Endodermal cell (in vitro differentiated cells): ENCODE data around the gene LRRFIP1. TPM values are rescaled to one million over a fixed set of nuclear protein-coding genes. Genes with fewer than 3 reads are reported as not detected.

Experiments
- DNase-seq: peaks from one replicate; pipeline ENCODE4 v3.0.0-alpha.2; 2017
- H3K27ac ChIP-seq: 2 replicates; pipeline ENCODE4 v1.5.1; 2013; ENCODE audit warnings: mild to moderate bottlenecking, low read depth, low read length, moderate library complexity
- H3K27me3 ChIP-seq: 2 replicates; pipeline ENCODE4 v1.6.1; 2013; ENCODE audit warnings: mild to moderate bottlenecking, low read length, moderate library complexity; ENCODE audit not compliant: insufficient read depth, control insufficient read depth, poor library complexity, severe bottlenecking
- H3K36me3 ChIP-seq: 2 replicates; pipeline ENCODE4 v1.7.0; 2013; ENCODE audit warnings: mild to moderate bottlenecking, low read length, moderate library complexity; ENCODE audit not compliant: control insufficient read depth, insufficient read depth
- H3K4me1 ChIP-seq: one replicate; pipeline ENCODE4 v1.7.0; 2013; ENCODE audit warnings: low read length; ENCODE audit not compliant: control insufficient read depth, insufficient read depth
- H3K4me3 ChIP-seq: 2 replicates; pipeline ENCODE4 v1.5.1; 2013; ENCODE audit warnings: mild to moderate bottlenecking, low read length, moderate library complexity
- H3K9ac ChIP-seq: 2 replicates; pipeline ENCODE4 v1.6.1; 2013; ENCODE audit warnings: mild to moderate bottlenecking, low read length, moderate library complexity; ENCODE audit not compliant: poor library complexity, severe bottlenecking; ENCODE audit errors: extremely low read depth
- H3K9me3 ChIP-seq: 2 replicates; pipeline ENCODE4 v1.6.1; 2013; ENCODE audit warnings: mild to moderate bottlenecking, low read length, moderate library complexity; ENCODE audit not compliant: control insufficient read depth
- H3K27ac Mint-ChIP-seq: 2 replicates; pipeline ENCODE4 v1.8.0; 2020; ENCODE audit warnings: mixed read lengths
- H3K27me3 Mint-ChIP-seq: 2 replicates; pipeline ENCODE4 v1.8.0; 2021; ENCODE audit warnings: mild to moderate bottlenecking, mixed read lengths; ENCODE audit not compliant: insufficient read depth
- H3K36me3 Mint-ChIP-seq: 2 replicates; pipeline ENCODE4 v1.8.0; 2020; ENCODE audit warnings: low read depth, mixed read lengths
- H3K4me1 Mint-ChIP-seq: 2 replicates; pipeline ENCODE4 v1.8.0; 2020; ENCODE audit warnings: mixed read lengths
- H3K4me3 Mint-ChIP-seq: 2 replicates; pipeline ENCODE4 v1.8.0; 2020; ENCODE audit warnings: mild to moderate bottlenecking, moderate library complexity, mixed read lengths
- H3K9me3 Mint-ChIP-seq: 2 replicates; pipeline ENCODE4 v1.8.0; 2020; ENCODE audit warnings: mild to moderate bottlenecking, mixed read lengths
- WGBS, 2 experiments: methylation state at CpG; one replicate each; pipeline versions ENCODE4 v1.1.5 to v1.1.7; 2013; ENCODE audit warnings: missing lambda C conversion rate in 2 of 2, mixed read lengths in 1 of 2; ENCODE audit not compliant: insufficient coverage in 1 of 2, insufficient read length in 1 of 2; 5-methylcytosine and 5-hydroxymethylcytosine counted together
- total RNA-seq, 2 donors: library from RNA; stranded (reverse); fragmentation: NEBNext Ultra II Directional in 1 of 2; extraction: Animal tissue kit (Norgen Biotek cat#: 25700) in 1 of 2; gene quantifications; 2 replicates in 1 of 2; 3 replicates in 1 of 2; pipeline ENCODE4 v1.2.1, GENCODE V29; 2021
- TF ChIP-seq, protein P1 (sequence below): fragments of 200-600 bp; sonication (generic); conservative IDR thresholded peaks from 2 replicates; pipeline ENCODE4 v1.5.0; 2021; ENCODE audit warnings: antibody characterized with exemption, mild to moderate bottlenecking

Gene LRRFIP1
- total RNA-seq, 2 donors from 2014 or later, result 102 to 132 TPM

GRCh38 chr2:237712477-237713377 is 85.3 kb downstream of the LRRFIP1 start:
- peaks cover 68% of the 10 kb centered on the region for H3K36me3 ChIP-seq
- H3K4me1 ChIP-seq, result no peaks in the 10 kb centered on the region
- Mint-ChIP-seq H3K27me3 (no peaks in the 10 kb centered on the region), H3K4me3 (no peak overlapping the region), H3K9me3 (no peaks in the 10 kb centered on the region), H3K27ac (no peak overlapping the region), H3K36me3 (peaks cover 22% of the 10 kb centered on the region), H3K4me1 (peaks cover 15% of the 10 kb centered on the region)
- DNase-seq, result no peak
- H3K27ac ChIP-seq, result no peak overlapping the region
- 93% methylated on average over 15 to 26 of the region's 26 CpGs for WGBS, 2 experiments
- no peaks in the 10 kb centered on the region for H3K27me3 ChIP-seq
- TF ChIP-seq, protein P1, sequence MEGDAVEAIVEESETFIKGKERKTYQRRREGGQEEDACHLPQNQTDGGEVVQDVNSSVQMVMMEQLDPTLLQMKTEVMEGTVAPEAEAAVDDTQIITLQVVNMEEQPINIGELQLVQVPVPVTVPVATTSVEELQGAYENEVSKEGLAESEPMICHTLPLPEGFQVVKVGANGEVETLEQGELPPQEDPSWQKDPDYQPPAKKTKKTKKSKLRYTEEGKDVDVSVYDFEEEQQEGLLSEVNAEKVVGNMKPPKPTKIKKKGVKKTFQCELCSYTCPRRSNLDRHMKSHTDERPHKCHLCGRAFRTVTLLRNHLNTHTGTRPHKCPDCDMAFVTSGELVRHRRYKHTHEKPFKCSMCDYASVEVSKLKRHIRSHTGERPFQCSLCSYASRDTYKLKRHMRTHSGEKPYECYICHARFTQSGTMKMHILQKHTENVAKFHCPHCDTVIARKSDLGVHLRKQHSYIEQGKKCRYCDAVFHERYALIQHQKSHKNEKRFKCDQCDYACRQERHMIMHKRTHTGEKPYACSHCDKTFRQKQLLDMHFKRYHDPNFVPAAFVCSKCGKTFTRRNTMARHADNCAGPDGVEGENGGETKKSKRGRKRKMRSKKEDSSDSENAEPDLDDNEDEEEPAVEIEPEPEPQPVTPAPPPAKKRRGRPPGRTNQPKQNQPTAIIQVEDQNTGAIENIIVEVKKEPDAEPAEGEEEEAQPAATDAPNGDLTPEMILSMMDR, result no peak
- no peaks in the 10 kb centered on the region for H3K9me3 ChIP-seq
- H3K4me3 ChIP-seq, result no peak overlapping the region
- no peak overlapping the region for H3K9ac ChIP-seq

- no peaks in the 10 kb centered on the region for H3K4me1 ChIP-seq
- H3K9me3 ChIP-seq, result no peaks in the 10 kb centered on the region
- peaks cover 64% of the 10 kb centered on the region for H3K36me3 ChIP-seq
- TF ChIP-seq, protein P1, result no peak
- H3K27ac ChIP-seq, result peak overlapping the region; percentile 86
- no peaks in the 10 kb centered on the region for H3K9me3 Mint-ChIP-seq
- H3K27ac Mint-ChIP-seq, result peak overlapping the region; percentile 63
- no peaks in the 10 kb centered on the region for H3K27me3 Mint-ChIP-seq
- no peak overlapping the region for H3K4me3 Mint-ChIP-seq
- H3K4me3 ChIP-seq, result no peak overlapping the region
- no peak overlapping the region for H3K9ac ChIP-seq
- H3K36me3 Mint-ChIP-seq, result peaks cover 23% of the 10 kb centered on the region
- peaks cover 15% of the 10 kb centered on the region for H3K4me1 Mint-ChIP-seq
- H3K27me3 ChIP-seq, result no peaks in the 10 kb centered on the region
- WGBS, 2 experiments, result 66 to 74% methylated on average over 13 to 14 of the region's 14 CpGs
- no peak for DNase-seq
These were observed 87.5 kb downstream of the LRRFIP1 start for GRCh38 chr2:237714690-237715458.

DNA sequence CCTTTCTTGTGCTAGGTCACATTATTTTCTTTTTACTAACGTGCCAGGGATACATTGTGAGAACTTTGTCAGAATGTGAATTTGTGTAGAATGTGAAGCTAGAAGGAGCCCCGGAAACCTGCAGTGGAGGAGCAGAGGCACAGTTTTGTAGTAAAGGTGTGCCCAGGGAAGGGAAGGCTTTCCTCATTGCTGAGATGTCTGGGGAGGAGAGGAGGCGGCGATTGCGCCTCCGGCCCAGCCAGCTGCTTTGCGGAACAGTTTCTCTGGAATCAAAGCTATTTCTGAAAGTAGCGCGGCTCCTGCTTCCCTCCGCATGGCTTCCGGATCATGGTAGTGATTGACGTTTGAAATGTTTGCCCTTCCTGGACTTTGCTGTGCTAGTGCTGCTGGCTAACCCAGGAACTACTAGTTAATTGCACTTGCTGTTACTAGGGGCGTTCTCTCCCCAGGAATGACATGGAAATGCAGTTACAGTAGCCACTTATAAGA is 88.1 kb downstream of the LRRFIP1 start:
- 80 to 82% methylated on average over 12 to 13 of the region's 13 CpGs for WGBS, 2 experiments
- peak overlapping the region; percentile 86 for H3K27ac ChIP-seq
- no peaks in the 10 kb centered on the region for H3K9me3 ChIP-seq
- no peak overlapping the region for H3K4me3 Mint-ChIP-seq
- DNase-seq, result peak; percentile 49
- H3K27ac Mint-ChIP-seq, result peak overlapping the region; percentile 63
- H3K9ac ChIP-seq, result no peak overlapping the region
- TF ChIP-seq, protein P1, result no peak
- H3K36me3 Mint-ChIP-seq, result peaks cover 25% of the 10 kb centered on the region
- H3K36me3 ChIP-seq, result peaks cover 66% of the 10 kb centered on the region
- H3K9me3 Mint-ChIP-seq, result no peaks in the 10 kb centered on the region
- H3K4me3 ChIP-seq, result no peak overlapping the region
- H3K27me3 ChIP-seq, result no peaks in the 10 kb centered on the region
- H3K4me1 ChIP-seq, result no peaks in the 10 kb centered on the region
- peaks cover 15% of the 10 kb centered on the region for H3K4me1 Mint-ChIP-seq
- no peaks in the 10 kb centered on the region for H3K27me3 Mint-ChIP-seq
